HepG2 (cell line): ENCODE measurements around the gene CHN2. TPM values are rescaled to one million over a fixed set of nuclear protein-coding genes. Genes with fewer than 3 reads are reported as not detected.

ENCODE experiments used
- ATAC-seq: fragments of 200-7000 bp; cut with Tn5 transposase; 3 replicates; pipeline ENCODE4 v1.9.1; 2020; ENCODE audit warnings: mild to moderate bottlenecking, moderate library complexity
- BruUV-seq: library from RNA; stranded (reverse); fragments of 400-500 nt; replicated peaks from 2 replicates; lab custom pipeline; 2021; lab: Mats Ljungman, UMichigan
- CTCF ChIA-PET: fragments of 300-600 bp; formaldehyde crosslinking; extraction: SDS; loops from one replicate; lab custom pipeline; 2021; ENCODE audit warnings: low total read pairs, inconsistent platforms, low intra/inter-chr PET ratio; lab: Yijun Ruan, JAX
- POLR2A ChIA-PET: fragments of 350-600 bp; sonication (Branson Sonifier 250); formaldehyde crosslinking; loops from one replicate; lab custom pipeline; 2020; ENCODE audit warnings: antibody characterized with exemption, inconsistent platforms; lab: Yijun Ruan, JAX
- DNase-seq: peaks from one replicate; pipeline ENCODE4 v3.0.0-alpha.2; 2015; ENCODE audit warnings: low spot score
- FAIRE-seq: peaks from 3 replicates; lab custom pipeline; 2011; peaks lifted over from hg19 to GRCh38; lab: Jason Lieb, UNC
- H2AFZ ChIP-seq: one replicate; pipeline ENCODE4 v1.6.1; 2011; ENCODE audit warnings: low read length, inconsistent platforms
- H3K27ac ChIP-seq: fragments of 300-600 bp; 3 replicates; pipeline ENCODE4 v1.8.0; 2011; ENCODE audit warnings: mixed run types, mild to moderate bottlenecking, mixed read lengths, low read length, inconsistent platforms; ENCODE audit not compliant: insufficient read depth; ENCODE audit errors: extremely low read length
- H3K27me3 ChIP-seq, 2 experiments: fragments of 200-600 bp in 1 of 2; 2 replicates in 1 of 2; 3 replicates in 1 of 2; pipeline versions ENCODE4 v1.6.0 to v1.8.0; 2011; ENCODE audit warnings: low read length in 2 of 2, mild to moderate bottlenecking in 2 of 2, moderate library complexity in 2 of 2, inconsistent platforms in 1 of 2; ENCODE audit not compliant: insufficient read depth in 2 of 2, control insufficient read depth in 1 of 2
- H3K36me3 ChIP-seq, 2 experiments: fragments of 200-600 bp in 1 of 2; replicated peaks in 1 of 2; 2 replicates in 1 of 2; 3 replicates in 1 of 2; pipeline versions ENCODE4 v1.5.1 to v1.8.0; 2011; ENCODE audit warnings: low read length in 2 of 2, inconsistent platforms in 1 of 2; ENCODE audit not compliant: insufficient read depth in 2 of 2, control insufficient read depth in 1 of 2
- H3K4me1 ChIP-seq: 2 replicates; pipeline ENCODE4 v1.5.1; 2012; ENCODE audit warnings: low read length, inconsistent platforms; ENCODE audit not compliant: insufficient read depth
- H3K4me2 ChIP-seq: 2 replicates; pipeline ENCODE4 v1.6.0; 2011; ENCODE audit warnings: low read depth, low read length, inconsistent platforms
- H3K4me3 ChIP-seq, 3 experiments: fragments of 200-600 bp in 1 of 3; sonication (generic), shearing (Covaris generic) in 1 of 3; replicated peaks in 1 of 3; 2 replicates each; pipeline ENCODE4 v1.5.1; 2011 to 2016; ENCODE audit warnings: low read length in 3 of 3, inconsistent platforms in 2 of 3, low read depth in 2 of 3, mild to moderate bottlenecking in 2 of 3, control low read depth in 1 of 3, mixed read lengths in 1 of 3; ENCODE audit not compliant: insufficient read depth in 1 of 3
- H3K79me2 ChIP-seq: one replicate; pipeline ENCODE4 v1.6.1; 2011; ENCODE audit warnings: low read length, inconsistent platforms; ENCODE audit not compliant: insufficient read depth
- H3K9ac ChIP-seq: 2 replicates; pipeline ENCODE4 v1.6.0; 2011; ENCODE audit warnings: mild to moderate bottlenecking, low read depth, low read length, inconsistent platforms; ENCODE audit not compliant: insufficient read depth
- H3K9me3 ChIP-seq: 2 replicates; pipeline ENCODE4 v1.5.1; 2012; ENCODE audit warnings: mild to moderate bottlenecking, low read length
- H4K20me1 ChIP-seq: 2 replicates; pipeline ENCODE4 v1.6.0; 2011; ENCODE audit warnings: inconsistent platforms, mild to moderate bottlenecking, low read length, moderate library complexity; ENCODE audit not compliant: insufficient read depth
- ADNP ChIP-seq: sonication (generic); formaldehyde crosslinking; IDR thresholded peaks from 2 replicates; pipeline ENCODE4 v1.4.0; 2020; ENCODE audit warnings: missing genetic modification reagents
- ARID4A ChIP-seq: sonication (generic); formaldehyde crosslinking; IDR thresholded peaks from 2 replicates; pipeline ENCODE4 v1.5.0; 2020; ENCODE audit warnings: mild to moderate bottlenecking, missing genetic modification reagents, borderline replicate concordance
- FLYWCH1 ChIP-seq: sonication (generic); formaldehyde crosslinking; IDR thresholded peaks from 2 replicates; pipeline ENCODE4 v1.8.1; 2023; ENCODE audit warnings: mild to moderate bottlenecking, missing genetic modification reagents
- FOXC1 ChIP-seq: sonication (generic); formaldehyde crosslinking; IDR thresholded peaks from 2 replicates; pipeline ENCODE4 v1.8.0; 2022; ENCODE audit warnings: mild to moderate bottlenecking, missing genetic modification reagents, borderline replicate concordance
- FOXP4 ChIP-seq: sonication (generic); formaldehyde crosslinking; IDR thresholded peaks from 2 replicates; pipeline ENCODE4 v1.4.0; 2020; ENCODE audit warnings: missing genetic modification reagents
- GATA4 ChIP-seq: sonication (generic); IDR thresholded peaks from 2 replicates; pipeline ENCODE4 v1.6.1; 2016; ENCODE audit warnings: antibody characterized with exemption, low read depth, borderline replicate concordance
- HMG20A ChIP-seq: IDR thresholded peaks from 2 replicates; pipeline ENCODE4 v1.6.1; 2016; ENCODE audit warnings: borderline replicate concordance
- KDM4B ChIP-seq: sonication (generic); formaldehyde crosslinking; IDR thresholded peaks from 2 replicates; pipeline ENCODE4 v1.4.0; 2020; ENCODE audit warnings: missing genetic modification reagents
- MEIS1 ChIP-seq: sonication (generic); formaldehyde crosslinking; IDR thresholded peaks from 2 replicates; pipeline ENCODE4 v1.9.0; 2021; ENCODE audit warnings: mild to moderate bottlenecking, missing genetic modification reagents, moderate library complexity, borderline replicate concordance
- MYNN ChIP-seq: sonication (generic); formaldehyde crosslinking; IDR thresholded peaks from 2 replicates; pipeline ENCODE4 v1.4.0; 2020; ENCODE audit warnings: mild to moderate bottlenecking, low read depth, missing genetic modification reagents
- NFKBIZ ChIP-seq: IDR thresholded peaks from 2 replicates; pipeline ENCODE4 v1.6.1; 2018; ENCODE audit warnings: missing genetic modification reagents, missing compliant biosample characterization
- RARA ChIP-seq: IDR thresholded peaks from 2 replicates; pipeline ENCODE4 v1.6.1; 2016; ENCODE audit warnings: missing genetic modification reagents, missing compliant biosample characterization
- RBM22 ChIP-seq: fragments of 200-400 bp; formaldehyde crosslinking; optimal IDR thresholded peaks from 2 replicates; pipeline ENCODE3; 2017; ENCODE audit warnings: mild to moderate bottlenecking, low read length, moderate library complexity
- TGIF2 ChIP-seq: IDR thresholded peaks from 2 replicates; pipeline ENCODE4 v1.6.1; 2016; ENCODE audit warnings: control low read depth, missing compliant biosample characterization
- TOPORS ChIP-seq: sonication (generic); formaldehyde crosslinking; IDR thresholded peaks from 2 replicates; pipeline ENCODE4 v1.8.0; 2023; ENCODE audit warnings: mild to moderate bottlenecking, missing genetic modification reagents
- ZBTB7A ChIP-seq: sonication (generic); formaldehyde crosslinking; IDR thresholded peaks from 2 replicates; pipeline ENCODE4 v1.8.0; 2022; ENCODE audit warnings: mild to moderate bottlenecking, missing genetic modification reagents
- ZNF329 ChIP-seq: sonication (generic); formaldehyde crosslinking; IDR thresholded peaks from 2 replicates; pipeline ENCODE4 v1.9.0; 2021; ENCODE audit warnings: low read depth, mild to moderate bottlenecking, missing genetic modification reagents
- ZNF335 ChIP-seq: sonication (generic); formaldehyde crosslinking; IDR thresholded peaks from 2 replicates; pipeline ENCODE4 v1.4.0; 2020; ENCODE audit warnings: missing genetic modification reagents
- ZNF652 ChIP-seq: IDR thresholded peaks from 2 replicates; pipeline ENCODE4 v1.6.1; 2016; ENCODE audit warnings: low read depth, borderline replicate concordance
- WGBS: methylation state at CpG from one replicate; pipeline ENCODE4 v1.1.6; 2017; ENCODE audit warnings: low lambda C conversion rate; 5-methylcytosine and 5-hydroxymethylcytosine counted together
- in situ Hi-C: cut with HindIII; loops from 2 replicates; pipeline ENCODE4 v1.10.0; 2017; ENCODE audit warnings: low pct_unique_long_range_greater_than_20kb; ENCODE audit not compliant: extremely low pct_ligation_motif_present
- intact Hi-C: fragments of 100-400 bp; cut with micrococcal nuclease; formaldehyde crosslinking; loops from one replicate; pipeline ENCODE4 v1.10.0; 2022; ENCODE audit not compliant: unreplicated experiment
- polyA plus RNA-seq, 8 experiments: library from polyadenylated mRNA; depleted of rRNA in 3 of 8; stranded (reverse) in 7 of 8; unstranded in 1 of 8; fragments of >200 nt; fragmentation: Illumina TruSeq in 4 of 8; extraction: Trizol in 4 of 8; gene quantifications; 2 replicates each; pipeline versions ENCODE4 v1.2.1 to v1.2.3, GENCODE V29; 2011 to 2016; ENCODE audit warnings: low read depth in 4 of 8, missing spikeins in 1 of 8, mixed read lengths in 1 of 8; ENCODE audit not compliant: insufficient read depth in 1 of 8
- total RNA-seq, 5 experiments: library from RNA; depleted of rRNA; stranded (reverse); fragments of >200 nt; fragmentation: Illumina TruSeq; extraction: Trizol; gene quantifications; 2 replicates each; pipeline ENCODE4 v1.2.3, GENCODE V29; 2016; ENCODE audit warnings: low read depth in 1 of 5

CHN2 gene
- total and polyA plus RNA-seq, 2 of the 13 experiments (the other 11 are each of a cell fraction or from before 2014, with no cell fraction given), result 23.5 to 30.5 TPM

GRCh38 chr7:29337546-29338116, 143.1 kb downstream of the CHN2 start:
- no peaks in the 10 kb centered on the region for H3K36me3 ChIP-seq
- intact Hi-C loops, result loop anchor here (1.0 to 5.0 kb wide), 3 partner anchors 90 to 147 kb away; no protein-coding TSS in a partner anchor
- CTCF ChIA-PET, result no interaction called here
- peaks cover 20% of the 10 kb centered on the region for H3K79me2 ChIP-seq
- H3K9ac ChIP-seq, result no peak overlapping the region
- POLR2A ChIA-PET, result interaction anchor here (0.9 to 2.3 kb wide), 2 partner anchors 15 to 148 kb away, joined by 4 to 14 read pairs; no protein-coding TSS in a partner anchor
- H4K20me1 ChIP-seq, result 0 out of 2 replicates have a peak, but pooled peaks cover 5% of the 10 kb centered on the region
- H3K9me3 ChIP-seq, result no peaks in the 10 kb centered on the region
- no TSS peak for BruUV-seq
- H3K27me3 ChIP-seq, result no peaks in the 10 kb centered on the region
- H3K4me2 ChIP-seq, result peak overlapping the region; percentile 69
- no peak for FAIRE-seq
- H3K4me3 ChIP-seq, result peak overlapping the region in 2 of 3 experiments; percentile 1 to 9; a peak in 2 of 6 replicates
- in situ Hi-C loops, result loop anchor here (5.0 kb wide), 1 partner anchor 145 kb away; the partner anchor contains the start of gene CHN2
- no peak overlapping the region for H2AFZ ChIP-seq
- ATAC-seq, result no peak; the same call in 2 of the 3 replicates
- H3K27ac ChIP-seq, result peak overlapping the region; percentile 56
- 38% methylated on average over 4 of the region's 4 CpGs for WGBS
- H3K4me1 ChIP-seq, result peaks cover 85% of the 10 kb centered on the region
- no peak for DNase-seq
- TF ChIP-seq TOPORS (CRISPR knock-in tag), result 0 out of 2 replicates have a peak, but pooled peaks have one; percentile 1
- 0 out of 2 replicates have a peak, but pooled peaks have one; percentile 70 for TF ChIP-seq ZBTB7A (CRISPR knock-in tag)
- no peak for TF ChIP-seq ADNP
- peak; percentile 10; the same call in 1 of the 2 replicates for TF ChIP-seq MEIS1 (CRISPR knock-in tag)
- TF ChIP-seq ZNF335 (CRISPR knock-in tag), result 0 out of 2 replicates have a peak, but pooled peaks have one; percentile 10
- TF ChIP-seq TGIF2 (CRISPR knock-in tag), result no peak
- TF ChIP-seq HMG20A (CRISPR knock-in tag), result 0 out of 2 replicates have a peak, but pooled peaks have one; percentile 2
- TF ChIP-seq KDM4B (CRISPR knock-in tag), result no peak
- 0 out of 2 replicates have a peak, but pooled peaks have one; percentile 9 for TF ChIP-seq NFKBIZ (CRISPR knock-in tag)
- TF ChIP-seq GATA4, result no peak
- peak; percentile 10; the same call in 1 of the 2 replicates for TF ChIP-seq MYNN (CRISPR knock-in tag)
- peak; percentile 5; the same call in 1 of the 2 replicates for TF ChIP-seq FOXP4
- TF ChIP-seq ARID4A (CRISPR knock-in tag), result peak; percentile 8; the same call in 1 of the 2 replicates
- TF ChIP-seq RARA, result peak; percentile 3; the same call in 1 of the 2 replicates
- TF ChIP-seq ZNF652 (CRISPR knock-in tag), result peak; percentile 98
- no peak for TF ChIP-seq ZNF329 (CRISPR knock-in tag)
- no peak for TF ChIP-seq FLYWCH1 (CRISPR knock-in tag)
- 0 out of 2 replicates have a peak, but pooled peaks have one; percentile 26 for TF ChIP-seq FOXC1 (CRISPR knock-in tag)
- peak; percentile 74 for TF ChIP-seq RBM22
